ENCODE results near the gene TMED8.
"Not testable (repeated sequence)": the region's sequence is repeated elsewhere in the genome, so short reads cannot be mapped to it uniquely, and the experiment has no call there.

The TMED8 gene

GRCh38 chr14:77320238-77320935 lies 56.5 kb downstream of the TMED8 start, which contains the start of gene POMT2:
POMT2 (minus strand) TSS chr14:77320883; CDS start chr14:77320681, 202 bp downstream.
- peak; percentile 89 for DNase-seq

- no peak for DNase-seq
Observed at GRCh38 chr14:77319422-77319821, 57.5 kb downstream of the TMED8 start.

- not testable (repeated sequence) for DNase-seq
Observed at GRCh38 chr14:77318756-77319155, 58.1 kb downstream of the TMED8 start.

GRCh38 chr14:77318006-77318553 lies 58.8 kb downstream of the TMED8 start:
- DNase-seq, result no peak

GRCh38 chr14:77316872-77317301 lies 60.0 kb downstream of the TMED8 start:
- DNase-seq, result no peak

- DNase-seq, result no peak
Observed at GRCh38 chr14:77316195-77316505, 60.7 kb downstream of the TMED8 start.

- DNase-seq, result no peak
Observed at GRCh38 chr14:77314539-77315457, 62.1 kb downstream of the TMED8 start.

GRCh38 chr14:77314043-77314442 lies 62.9 kb downstream of the TMED8 start:
- peak; percentile 89 for DNase-seq

- DNase-seq, result no peak
Observed at GRCh38 chr14:77313371-77313770, 63.5 kb downstream of the TMED8 start.

GRCh38 chr14:77311217-77311616 lies 65.7 kb downstream of the TMED8 start:
- no peak for DNase-seq

GRCh38 chr14:77310026-77310425 lies 66.9 kb downstream of the TMED8 start:
- DNase-seq, result no peak

- no peak for DNase-seq
Observed at GRCh38 chr14:77309131-77309530, 67.8 kb downstream of the TMED8 start.

- no peak for DNase-seq
Observed at GRCh38 chr14:77306851-77307496, 69.9 kb downstream of the TMED8 start.

- no peak for DNase-seq
Observed at GRCh38 chr14:77306416-77306815, 70.5 kb downstream of the TMED8 start.

GRCh38 chr14:77305696-77306095 lies 71.2 kb downstream of the TMED8 start:
- DNase-seq, result no peak

GRCh38 chr14:77303417-77304156 lies 73.3 kb downstream of the TMED8 start:
- DNase-seq, result peak; percentile 97

GRCh38 chr14:77302926-77303325 lies 74.0 kb downstream of the TMED8 start:
- DNase-seq, result peak; percentile 83

- peak; percentile 71 for DNase-seq
Observed at GRCh38 chr14:77301103-77301502, 75.8 kb downstream of the TMED8 start.

GRCh38 chr14:77299771-77300170 lies 77.1 kb downstream of the TMED8 start:
- DNase-seq, result no peak

GRCh38 chr14:77296906-77297305 lies 80.0 kb downstream of the TMED8 start:
- no peak for DNase-seq

- DNase-seq, result no peak
Observed at GRCh38 chr14:77296155-77296554, 80.7 kb downstream of the TMED8 start.

- DNase-seq, result no peak
Observed at GRCh38 chr14:77290705-77291104, 86.2 kb downstream of the TMED8 start.

GRCh38 chr14:77286576-77286975 lies 90.3 kb downstream of the TMED8 start:
- DNase-seq, result no peak
